NCI-H748 (cell line): ENCODE data around the gene ASB13.
"Not testable (repeated sequence)": the region's sequence is repeated elsewhere in the genome, so short reads cannot be mapped to it uniquely, and the experiment has no call there.

Experiments
- DNase-seq: peaks from one replicate; lab custom pipeline; 2025; ENCODE audit not compliant: unreplicated experiment; lab: John Stamatoyannopoulos, UW

The ASB13 gene

DNA sequence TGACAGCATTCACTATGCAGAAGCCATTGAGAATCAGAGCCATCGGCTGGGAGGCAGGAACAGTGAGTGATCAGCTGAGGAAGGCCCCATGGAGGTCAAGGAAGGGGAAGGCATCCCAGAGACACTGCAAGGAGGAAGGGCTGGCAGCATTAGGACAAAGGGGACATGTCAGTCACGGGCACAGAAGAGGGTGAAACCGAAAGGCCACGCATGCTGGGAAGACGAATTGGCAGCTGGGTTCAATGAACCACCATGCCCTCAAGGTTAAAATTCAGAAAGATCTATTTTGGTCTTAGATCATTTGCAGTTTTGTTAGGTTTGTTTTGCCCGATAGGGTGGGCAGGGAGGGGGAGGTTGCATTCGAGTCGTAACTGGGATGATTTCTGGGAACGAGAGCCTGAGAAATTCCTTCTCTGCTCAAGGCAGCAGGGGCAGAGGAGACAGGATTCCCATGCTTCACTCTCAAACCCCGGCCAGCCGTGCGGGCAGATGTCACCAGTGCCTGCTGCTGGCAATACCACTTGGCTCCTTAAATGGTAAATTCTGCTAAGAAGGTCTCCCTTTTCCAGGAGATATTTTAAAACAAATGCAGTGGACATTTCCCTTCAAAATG lies 57.7 kb downstream of the ASB13 start:
- no peak for DNase-seq

DNA sequence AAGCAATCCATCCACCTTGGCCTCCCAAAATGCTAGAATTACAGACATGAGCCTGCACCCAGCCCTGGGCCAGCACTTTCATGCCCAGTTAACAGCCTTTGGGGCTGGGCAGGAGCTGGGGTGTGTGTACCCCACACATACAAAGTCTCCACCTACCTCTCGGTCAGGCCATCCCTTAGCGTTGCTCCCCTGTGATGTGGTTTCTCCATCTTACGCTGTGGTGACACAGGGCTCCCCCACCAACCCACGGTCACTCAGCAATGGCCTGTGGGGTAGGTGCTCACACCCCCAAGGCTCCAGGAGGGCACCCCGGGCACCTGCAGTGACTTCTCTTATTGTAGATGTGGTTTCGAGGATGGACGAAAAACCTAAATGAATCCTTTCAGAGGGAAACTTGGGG lies 58.8 kb downstream of the ASB13 start:
- no peak for DNase-seq

GRCh38 chr10:5606864-5607263 lies 59.5 kb downstream of the ASB13 start:
- DNase-seq = no peak

GRCh38 chr10:5606321-5606720 lies 60.1 kb downstream of the ASB13 start:
- no peak for DNase-seq

DNA sequence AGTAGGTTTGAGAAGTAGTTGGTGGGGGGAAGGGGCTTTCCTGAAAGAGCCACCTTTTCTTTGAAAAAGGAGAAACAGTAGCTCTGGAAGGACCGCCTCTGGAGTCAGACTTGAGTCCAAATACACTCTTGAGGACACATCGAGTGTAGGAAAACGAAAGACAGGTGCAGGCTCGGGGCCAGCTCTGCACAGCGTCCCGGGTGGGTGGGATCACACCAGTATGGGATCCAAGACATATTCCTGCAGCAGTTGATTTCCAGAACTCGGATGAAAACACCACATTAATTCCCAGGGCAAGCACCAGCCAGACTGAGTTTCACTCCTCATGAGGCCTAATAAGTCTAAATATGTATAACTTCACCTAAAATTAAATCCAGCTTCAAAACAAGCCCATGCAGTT lies 61.4 kb downstream of the ASB13 start:
- DNase-seq = no peak

DNA sequence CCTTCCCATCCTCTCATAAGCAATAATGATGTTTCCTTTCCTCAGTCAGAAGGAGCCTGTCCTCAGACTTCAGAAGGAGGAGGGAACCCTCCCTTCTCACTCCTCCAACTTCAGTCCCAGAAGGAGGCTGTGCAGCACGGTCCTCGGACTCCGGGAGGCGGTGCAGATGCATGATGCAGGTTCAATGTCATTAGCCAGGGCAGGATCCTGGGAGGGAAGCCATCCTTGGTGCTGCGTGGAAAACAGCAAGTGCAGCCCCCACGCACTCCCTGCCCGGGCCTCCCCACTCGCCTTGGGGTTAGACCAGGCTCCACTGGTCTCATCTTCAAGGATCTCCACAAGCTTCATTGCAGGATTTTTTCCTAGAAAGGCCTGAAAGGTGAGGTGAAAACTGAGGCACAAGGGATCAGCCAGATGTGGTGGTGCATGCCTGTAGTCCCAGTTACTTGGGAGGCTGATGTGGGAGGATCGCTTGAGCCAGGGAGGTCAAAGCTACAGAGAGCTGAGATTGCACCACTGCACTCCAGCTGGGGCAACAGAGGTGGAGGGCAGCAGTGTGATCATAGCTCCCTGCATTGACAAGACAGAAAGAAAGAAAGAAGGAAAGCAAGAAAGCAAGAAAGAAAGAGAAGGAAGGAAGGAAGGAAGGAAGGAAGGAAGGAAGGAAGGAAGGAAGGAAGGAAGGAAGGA lies 62.0 kb downstream of the ASB13 start:
- DNase-seq = no peak

- no peak for DNase-seq
Measured at GRCh38 chr10:5603848-5604170, 62.6 kb downstream of the ASB13 start.

- DNase-seq = no peak
Measured at GRCh38 chr10:5603091-5603847, 63.1 kb downstream of the ASB13 start.

GRCh38 chr10:5601826-5602495 lies 64.4 kb downstream of the ASB13 start:
- no peak for DNase-seq

- no peak for DNase-seq
Measured at GRCh38 chr10:5600908-5601307, 65.5 kb downstream of the ASB13 start.

DNA sequence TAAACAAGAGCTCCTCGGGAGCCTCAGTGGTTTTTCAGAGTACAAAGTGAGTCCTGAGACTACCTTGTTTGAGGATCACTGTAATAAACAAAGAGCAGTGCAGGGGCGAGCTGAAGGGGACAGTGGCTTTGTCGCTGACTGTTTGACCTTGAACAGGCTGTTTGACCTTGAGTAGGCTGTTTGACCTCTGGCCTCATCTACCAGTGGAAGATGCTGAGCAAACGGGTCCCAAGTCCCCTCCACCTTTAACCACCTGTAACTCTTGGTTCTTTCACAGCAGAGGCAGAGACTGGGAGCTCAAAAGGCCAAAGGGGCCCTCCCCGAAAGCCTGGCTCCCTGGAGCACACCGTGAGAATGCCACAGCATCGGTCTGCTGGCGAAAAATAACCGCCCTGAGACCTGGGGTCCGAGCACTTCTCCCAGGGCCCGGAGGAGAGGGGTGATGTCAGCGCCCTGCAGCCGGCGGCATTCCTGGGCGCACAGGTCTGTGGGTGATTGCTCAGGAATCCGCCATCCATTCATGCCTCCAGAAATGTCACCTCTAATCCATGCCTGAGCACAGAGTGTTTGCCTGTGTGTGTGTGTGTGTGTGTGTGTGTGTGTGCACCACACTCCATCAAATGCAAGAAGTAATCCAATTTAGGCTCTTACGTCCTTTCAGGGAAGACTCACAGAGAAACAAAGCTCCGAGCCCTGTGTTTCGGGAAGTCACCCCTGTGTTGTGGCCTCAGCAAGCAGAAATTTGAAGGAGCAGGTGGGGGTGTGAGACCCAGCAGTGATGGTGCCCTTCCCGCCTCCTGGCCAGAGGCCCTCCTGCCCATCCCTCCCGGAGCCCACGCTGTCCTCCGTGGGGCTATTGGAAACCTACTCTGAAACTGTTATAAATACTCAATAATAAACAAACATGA lies 66.5 kb downstream of the ASB13 start:
- no peak for DNase-seq

DNA sequence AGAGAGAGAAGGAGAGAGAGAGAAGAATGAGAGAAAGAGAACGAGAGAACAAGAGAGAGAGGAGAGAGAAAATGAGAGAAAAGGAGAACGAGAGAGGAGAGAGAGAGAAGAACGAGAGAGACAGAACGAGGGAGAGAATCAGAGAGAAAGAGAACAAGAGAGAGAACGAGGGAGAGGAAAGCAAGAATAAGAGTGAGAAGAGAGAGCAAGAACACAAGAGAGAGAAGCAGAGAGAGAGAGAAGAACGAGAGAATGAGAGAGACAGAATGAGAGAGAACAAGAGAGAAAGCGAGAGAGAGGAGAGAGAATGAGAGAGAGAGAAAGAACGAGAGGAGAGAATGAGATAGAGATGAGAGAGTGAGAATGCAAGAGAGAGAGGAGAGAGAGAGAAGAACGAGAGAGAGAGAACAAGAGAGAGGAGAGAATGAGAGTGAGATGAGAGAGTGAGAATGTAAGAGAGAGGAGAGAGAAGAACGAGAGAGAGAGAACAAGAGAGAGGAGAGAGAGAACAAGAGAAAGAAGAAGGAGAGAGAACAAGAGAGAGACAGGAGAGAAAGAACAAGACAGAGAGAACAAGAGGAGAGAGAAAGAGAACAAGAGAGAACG lies 68.2 kb downstream of the ASB13 start:
- DNase-seq = no peak

DNA sequence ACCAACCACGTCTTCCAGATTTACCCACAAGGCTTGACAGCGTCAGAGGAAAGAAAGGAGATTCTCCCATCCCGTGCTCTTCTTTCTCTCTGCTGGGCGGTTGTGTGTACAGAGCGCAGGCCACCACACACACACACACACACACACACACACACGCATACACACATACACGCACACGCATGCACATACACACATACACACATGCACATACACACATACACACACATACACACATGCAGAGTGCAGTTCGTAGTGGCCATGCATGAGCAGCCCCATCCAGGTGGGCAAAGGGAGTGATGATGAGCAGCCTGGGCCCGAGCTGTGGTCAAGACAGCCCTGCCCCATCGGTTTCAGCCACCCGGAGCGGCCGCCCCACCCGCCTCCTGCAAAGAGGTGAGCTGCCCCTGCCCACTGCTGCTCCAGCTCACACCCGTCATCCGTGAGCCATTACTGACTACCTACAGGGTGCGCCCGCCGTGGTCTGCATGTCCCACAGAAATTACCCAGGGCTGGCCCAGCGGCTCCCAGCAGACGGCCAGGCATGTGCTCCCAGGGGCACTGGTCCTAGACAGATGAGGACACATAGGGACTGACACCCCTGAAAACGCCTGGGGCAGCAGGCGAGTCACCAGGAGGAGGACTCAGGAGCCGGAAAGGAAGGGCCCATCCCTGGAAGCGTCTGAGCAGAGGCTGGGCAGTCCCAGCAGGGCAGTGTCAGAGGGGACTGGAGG lies 69.6 kb downstream of the ASB13 start:
- no peak for DNase-seq

DNA sequence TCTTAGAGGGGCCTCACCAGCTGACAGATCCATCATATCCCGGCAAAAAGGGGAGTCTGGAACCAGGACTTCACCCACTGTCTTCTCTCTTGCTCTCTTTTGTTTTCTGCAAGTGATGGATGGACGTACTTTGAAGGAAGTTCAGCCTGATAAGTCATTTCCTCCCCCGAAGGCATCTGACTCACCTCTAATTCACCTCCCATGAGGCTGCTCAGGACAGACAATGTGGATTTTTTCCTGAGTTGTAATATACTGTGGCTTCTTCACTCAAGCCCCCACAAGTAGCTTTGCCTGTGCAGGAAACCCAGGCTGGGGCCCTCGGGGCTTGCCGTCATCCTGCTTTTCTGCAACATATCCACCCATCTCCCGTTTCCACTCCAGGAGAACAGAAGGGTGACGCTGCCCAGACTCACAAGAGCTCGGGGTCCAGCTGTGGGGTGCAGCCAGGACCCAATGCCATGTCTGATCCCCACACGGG lies 70.4 kb downstream of the ASB13 start:
- no peak for DNase-seq

DNA sequence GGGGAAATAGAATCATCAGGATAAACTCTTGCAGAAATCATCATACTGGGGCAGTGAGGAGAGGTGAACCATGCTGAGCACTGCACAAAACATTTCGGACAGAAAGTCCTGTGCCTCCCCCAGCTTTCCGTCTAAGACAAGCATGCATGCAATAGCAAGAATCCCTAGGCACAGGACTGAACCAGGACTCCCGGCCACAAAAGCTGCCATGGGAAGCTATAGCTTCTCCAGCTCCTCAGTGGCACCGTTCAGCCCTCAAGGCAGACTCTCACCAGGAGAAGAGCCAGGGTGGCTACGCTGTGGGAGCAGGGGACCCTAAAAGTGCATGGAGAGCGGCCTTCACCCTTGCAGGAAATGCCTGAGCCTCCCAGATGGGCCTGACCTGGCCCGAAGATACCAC lies 70.8 kb downstream of the ASB13 start:
- DNase-seq = no peak

DNA sequence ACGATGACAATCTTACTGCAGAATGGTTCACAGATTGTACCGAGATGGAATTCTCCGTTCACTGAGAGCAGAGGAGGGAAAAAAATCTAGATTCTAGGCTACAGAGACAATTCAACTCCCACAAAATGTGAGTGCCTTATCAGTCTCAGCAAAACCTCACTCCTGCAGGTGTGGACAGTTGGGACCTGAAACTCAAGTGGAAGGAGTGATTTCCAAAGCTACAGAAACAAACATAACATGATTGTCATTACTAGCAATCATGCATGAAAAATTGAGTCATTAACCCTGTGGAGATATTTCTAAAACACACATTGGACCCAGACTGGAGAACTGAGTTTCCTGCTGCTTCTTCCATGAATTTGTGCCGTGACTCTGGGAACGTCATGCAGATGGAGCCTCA lies 71.3 kb downstream of the ASB13 start:
- DNase-seq = no peak

GRCh38 chr10:5594271-5595049 lies 71.9 kb downstream of the ASB13 start:
- DNase-seq = no peak

- DNase-seq = not testable (repeated sequence)
Measured at GRCh38 chr10:5593347-5593746, 73.0 kb downstream of the ASB13 start.

- DNase-seq = no peak
Measured at GRCh38 chr10:5592070-5592469, 74.3 kb downstream of the ASB13 start.
